HG03432 (cell line): ENCODE data around the gene PANK4.
A peak's percentile ranks its signal among the peaks of the same experiment; 100 is the strongest.

Experiments used
- ATAC-seq: cut with Tn5 transposase; IDR thresholded peaks from one replicate; pipeline ENCODE4 v1.9.1; 2021; ENCODE audit warnings: mild to moderate bottlenecking, moderate library complexity; ENCODE audit not compliant: unreplicated experiment

Gene PANK4

DNA sequence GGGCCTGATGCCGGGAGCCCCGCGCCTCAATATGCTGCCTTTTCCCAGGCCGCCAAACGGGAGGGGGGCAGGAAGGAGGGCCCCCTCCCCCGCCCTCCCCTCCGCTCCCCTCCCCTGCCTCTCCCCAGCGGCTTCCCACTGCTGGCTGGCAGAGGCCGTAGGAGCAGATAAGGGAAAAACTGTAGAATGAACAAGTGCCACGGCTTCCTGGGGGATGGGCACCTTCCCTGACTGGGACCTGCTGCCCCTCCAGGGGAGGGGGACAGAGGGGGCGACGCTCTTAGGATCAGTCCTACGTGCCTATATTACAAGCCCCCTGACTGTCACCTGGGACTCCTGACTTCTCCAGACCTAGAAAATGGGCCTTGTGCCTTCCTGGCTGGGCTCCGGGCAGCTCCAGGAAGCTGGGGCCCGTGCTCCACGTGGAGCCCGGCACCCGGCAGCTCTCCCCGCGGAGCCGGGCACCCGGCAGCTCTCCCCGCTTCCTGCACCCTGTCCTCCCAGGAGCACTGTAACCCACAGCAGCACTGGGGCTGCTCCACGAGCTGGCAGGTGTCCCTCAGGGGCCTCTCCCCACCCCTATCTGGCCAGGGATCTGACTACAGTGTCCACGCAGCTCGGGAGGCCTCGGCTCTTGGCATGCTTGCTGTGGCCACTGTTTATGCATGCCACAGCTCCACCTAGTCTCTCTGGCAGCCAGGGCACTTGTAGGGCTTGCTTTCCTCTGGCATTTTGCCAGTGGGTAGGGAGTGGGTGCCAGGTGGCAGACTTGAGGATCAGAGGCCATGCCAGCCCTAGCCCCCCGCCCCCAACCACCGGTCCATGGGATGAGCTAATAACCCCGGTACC lies 4.3 kb upstream of the PANK4 start:
- no peak for ATAC-seq

DNA sequence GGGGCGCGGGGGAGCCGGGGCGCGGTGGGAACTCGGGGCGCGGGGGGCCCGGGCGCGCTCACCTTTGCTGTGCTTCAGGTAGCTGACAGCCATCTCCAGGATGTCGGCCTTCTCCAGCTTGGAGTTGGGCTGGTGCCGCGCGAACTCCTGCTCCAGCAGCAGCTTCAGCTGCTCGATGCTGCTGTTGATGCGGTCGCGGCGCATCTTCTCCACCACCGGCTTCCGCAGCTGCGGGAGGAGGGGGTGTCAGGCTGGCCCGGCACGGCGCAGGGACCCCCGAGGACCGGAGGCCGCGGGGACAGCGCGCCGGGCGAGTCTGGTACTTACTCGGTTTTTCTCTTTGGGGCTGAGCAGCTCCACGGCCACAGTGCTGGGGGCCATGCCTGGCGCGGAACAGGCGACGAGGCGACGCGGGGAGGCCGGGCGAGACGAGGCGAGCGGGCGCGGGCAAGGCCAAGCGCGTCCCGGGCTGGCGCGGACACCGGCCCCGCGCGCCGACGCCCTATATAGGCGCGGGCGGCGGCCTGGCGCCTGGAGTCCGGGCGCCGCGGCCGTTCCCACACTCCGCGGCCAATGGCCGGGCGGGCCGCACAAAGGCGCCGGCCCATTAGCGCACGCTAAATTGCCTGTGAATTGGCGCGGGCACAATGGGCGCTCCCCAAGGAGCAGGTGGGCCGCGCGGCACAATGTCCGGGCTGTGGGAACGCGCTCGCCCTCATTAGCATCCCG lies 3.6 kb upstream of the PANK4 start, which contains the start of gene HES5:
TSS of gene HES5 (minus strand) at position 480 of the 729 bp plus-strand sequence. CDS start at position 381, 99 bp downstream.
- ATAC-seq, result no peak

GRCh38 chr1:2528966-2529783 lies 2.8 kb upstream of the PANK4 start:
- no peak for ATAC-seq

DNA sequence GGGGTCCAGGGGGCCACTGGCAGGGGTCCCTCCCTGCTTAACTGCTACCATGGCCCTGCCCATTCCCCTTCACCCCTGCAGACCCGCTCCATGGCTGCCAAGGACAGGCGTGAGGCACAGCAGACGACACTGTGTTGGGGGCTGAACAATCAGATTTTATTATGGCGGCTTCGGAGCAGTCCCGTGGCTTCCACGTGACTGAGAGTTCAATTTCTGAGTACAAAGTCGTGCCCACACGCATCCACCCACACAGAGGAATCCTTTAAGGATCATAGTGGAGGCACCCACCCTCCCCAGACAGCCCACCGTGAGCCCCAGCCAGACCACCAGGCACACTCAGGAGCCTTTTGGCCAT lies 2.2 kb upstream of the PANK4 start:
- ATAC-seq, result no peak

- no peak for ATAC-seq
Observed at GRCh38 chr1:2528016-2528415, 1.6 kb upstream of the PANK4 start.

DNA sequence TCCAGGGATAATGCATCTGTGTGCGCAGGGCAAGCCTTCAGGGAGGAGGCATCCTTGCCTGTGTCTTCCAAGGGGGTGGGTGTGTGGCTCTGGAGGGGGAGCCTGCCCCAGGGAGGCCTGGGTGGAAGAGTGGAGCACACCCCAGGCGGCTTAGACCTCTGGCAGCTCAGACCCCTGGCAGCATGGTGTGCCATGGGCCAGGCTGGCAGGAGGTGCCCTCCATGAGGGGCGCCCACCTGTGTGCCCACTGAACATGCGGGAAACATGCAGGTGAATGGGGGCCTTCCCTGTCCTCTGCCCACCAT lies 1.1 kb upstream of the PANK4 start:
- no peak for ATAC-seq

GRCh38 chr1:2526824-2527555 lies 594 bp upstream of the PANK4 start:
- peak; percentile 29 for ATAC-seq

GRCh38 chr1:2525572-2525919 lies 850 bp downstream of the PANK4 start:
- ATAC-seq, result no peak

- no peak for ATAC-seq
Observed at GRCh38 chr1:2523891-2524609, 2.3 kb downstream of the PANK4 start.

- ATAC-seq, result no peak
Observed at GRCh38 chr1:2523191-2523890, 3.1 kb downstream of the PANK4 start.

- ATAC-seq, result no peak
Observed at GRCh38 chr1:2522230-2522629, 4.2 kb downstream of the PANK4 start.

DNA sequence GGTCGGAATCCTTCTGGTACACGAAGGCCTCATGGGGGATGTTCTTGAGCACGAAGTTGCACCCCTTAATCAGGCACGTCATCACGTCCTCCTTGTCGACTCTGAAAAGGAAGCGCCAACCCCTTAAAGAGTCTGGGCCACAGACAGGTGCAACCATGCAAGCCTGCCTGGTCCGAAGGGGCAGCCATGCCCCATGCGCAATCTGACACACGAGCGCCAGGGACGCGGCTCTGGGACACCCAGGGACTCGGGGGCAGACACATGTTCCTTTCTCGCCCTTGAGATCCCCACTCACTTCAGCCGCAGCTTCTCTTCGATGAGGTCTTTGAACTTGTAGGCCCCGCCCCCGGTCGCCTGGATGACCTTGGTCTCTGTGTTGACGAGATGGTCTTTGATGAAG lies 5.6 kb downstream of the PANK4 start:
- ATAC-seq, result no peak

DNA sequence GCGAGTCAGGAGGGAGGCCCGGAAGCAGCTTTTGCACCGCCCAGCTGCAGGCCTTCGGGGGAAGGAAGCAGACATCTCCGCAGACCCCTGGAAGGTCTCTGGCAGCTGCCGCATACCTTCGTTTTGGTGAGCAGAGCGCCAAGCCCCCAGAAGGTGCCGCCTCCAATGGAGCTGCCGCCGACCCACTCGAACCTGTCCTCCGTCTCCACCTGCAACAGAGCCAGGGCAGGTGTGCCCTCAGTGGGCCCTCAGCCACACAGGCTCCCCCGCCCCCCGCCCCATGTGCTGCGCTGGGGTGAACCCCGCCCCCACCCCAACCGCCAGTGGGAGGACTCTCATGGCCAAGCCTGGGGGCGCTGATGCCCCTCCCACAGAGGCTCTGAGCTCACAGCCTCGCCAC lies 6.2 kb downstream of the PANK4 start:
- ATAC-seq, result no peak

DNA sequence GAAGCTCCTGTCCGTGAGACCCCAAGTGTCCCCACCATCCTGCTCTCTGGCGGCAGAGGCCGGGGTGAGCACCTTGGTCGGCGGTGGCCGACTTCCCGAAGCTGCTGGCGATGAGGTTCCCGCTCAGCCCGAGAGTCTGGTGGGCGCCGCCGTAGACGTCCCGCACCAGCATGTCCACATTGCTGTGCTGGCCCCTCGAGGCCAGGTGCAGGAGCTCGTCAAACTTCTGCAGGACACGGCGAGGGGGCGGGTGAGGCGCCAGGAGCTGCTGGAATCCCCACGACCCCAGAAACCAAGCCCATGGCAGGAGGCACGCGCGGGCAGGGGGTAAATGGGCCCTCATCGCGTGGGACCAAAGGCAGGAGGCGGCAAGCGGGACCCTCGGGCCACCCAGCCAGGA lies 6.7 kb downstream of the PANK4 start:
- no peak for ATAC-seq

- ATAC-seq, result no peak
Observed at GRCh38 chr1:2519029-2519685, 7.2 kb downstream of the PANK4 start.

- no peak for ATAC-seq
Observed at GRCh38 chr1:2518528-2518927, 7.9 kb downstream of the PANK4 start.

DNA sequence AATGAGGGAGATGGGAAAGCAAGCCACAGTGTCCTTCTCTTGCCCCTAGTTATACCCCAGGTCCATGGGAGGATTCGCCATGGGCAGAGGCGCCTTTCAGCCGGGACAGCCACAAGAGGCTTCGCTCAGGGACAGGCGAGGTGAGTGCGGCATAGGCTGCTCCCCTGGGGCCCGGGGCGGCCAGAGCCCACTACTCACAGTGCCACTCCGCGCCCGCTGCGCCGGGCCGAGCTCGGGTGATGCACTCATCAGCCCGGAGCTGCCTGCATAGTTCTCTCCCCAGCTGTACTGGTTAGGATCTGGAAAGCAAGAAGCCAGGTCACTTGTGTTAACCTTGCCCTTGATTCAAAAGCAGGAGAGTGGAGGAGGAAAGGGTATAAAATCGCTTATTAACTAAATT lies 8.4 kb downstream of the PANK4 start:
- no peak for ATAC-seq

DNA sequence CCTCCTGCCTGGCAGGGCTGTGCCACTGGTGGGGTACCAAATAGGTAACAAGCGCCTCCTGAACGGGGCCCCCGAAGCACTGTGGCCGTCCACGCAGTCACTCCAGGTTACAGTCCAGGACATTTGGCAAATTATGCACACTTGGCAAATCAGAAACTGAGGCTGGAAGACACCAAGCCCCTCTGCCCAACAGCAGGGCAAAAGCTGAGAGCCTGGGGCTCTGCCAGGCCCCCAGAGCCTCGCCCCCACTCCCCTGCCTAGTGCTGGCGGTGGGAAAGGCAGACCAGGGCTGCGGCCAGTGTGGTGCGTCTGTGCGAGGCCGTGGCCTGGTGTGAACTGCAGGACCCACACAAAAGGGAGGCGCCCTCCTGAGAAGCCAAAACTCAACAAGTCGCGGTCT lies 9.4 kb downstream of the PANK4 start:
- ATAC-seq, result no peak

DNA sequence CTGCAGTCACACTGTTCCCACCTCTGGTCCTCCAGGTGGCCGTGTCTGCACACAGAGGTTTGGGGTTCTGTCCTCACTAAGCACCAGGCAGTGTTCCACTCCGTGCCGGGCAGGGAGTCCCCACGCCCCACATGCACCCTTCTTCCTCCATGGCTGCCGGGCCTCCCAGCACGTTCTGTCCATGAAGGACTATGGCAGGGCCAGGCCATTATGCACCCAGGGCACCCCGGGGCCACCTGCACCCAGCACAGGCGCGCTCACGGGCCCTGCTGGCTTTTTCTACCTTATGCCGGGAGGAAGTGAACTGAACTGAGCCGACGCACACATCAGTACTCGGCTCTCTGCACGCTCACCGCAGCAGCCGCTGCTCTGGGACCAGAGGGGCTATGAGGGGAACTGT lies 10.3 kb downstream of the PANK4 start:
- ATAC-seq, result no peak

- ATAC-seq, result no peak
Observed at GRCh38 chr1:2515763-2516080, 10.7 kb downstream of the PANK4 start.
